HG03521 (cell line): ENCODE measurements around the gene TMEM81.

ENCODE experiments used
- ATAC-seq: cut with Tn5 transposase; IDR thresholded peaks from one replicate; pipeline ENCODE4 v1.9.1; 2021; ENCODE audit warnings: mild to moderate bottlenecking, moderate library complexity; ENCODE audit not compliant: unreplicated experiment

Gene TMEM81, protein sequence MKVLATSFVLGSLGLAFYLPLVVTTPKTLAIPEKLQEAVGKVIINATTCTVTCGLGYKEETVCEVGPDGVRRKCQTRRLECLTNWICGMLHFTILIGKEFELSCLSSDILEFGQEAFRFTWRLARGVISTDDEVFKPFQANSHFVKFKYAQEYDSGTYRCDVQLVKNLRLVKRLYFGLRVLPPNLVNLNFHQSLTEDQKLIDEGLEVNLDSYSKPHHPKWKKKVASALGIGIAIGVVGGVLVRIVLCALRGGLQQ

DNA sequence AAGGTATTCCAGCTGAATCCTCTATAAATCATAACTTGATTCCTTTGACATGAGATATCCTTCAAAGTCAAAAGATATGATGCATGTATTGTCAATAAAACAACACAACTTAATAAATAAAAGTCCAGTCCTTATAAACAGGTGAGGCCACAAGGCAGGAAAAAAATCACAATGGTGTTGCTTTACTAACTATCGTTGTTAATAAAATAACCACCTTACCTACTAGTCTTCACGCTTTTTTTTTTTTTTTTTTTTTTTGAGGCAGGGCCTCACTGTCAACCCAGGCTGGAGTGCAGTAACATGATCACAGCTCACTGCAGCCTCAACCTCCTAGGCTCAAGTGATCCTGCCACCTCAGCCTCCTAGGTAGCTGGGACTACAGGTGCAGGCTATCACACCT lies at the start of gene TMEM81:
Gene TMEM81, minus strand, starts transcription at position 101 of the 400 bp plus-strand sequence. CDS start 140 bp downstream, outside the sequence.
- no peak for ATAC-seq

DNA sequence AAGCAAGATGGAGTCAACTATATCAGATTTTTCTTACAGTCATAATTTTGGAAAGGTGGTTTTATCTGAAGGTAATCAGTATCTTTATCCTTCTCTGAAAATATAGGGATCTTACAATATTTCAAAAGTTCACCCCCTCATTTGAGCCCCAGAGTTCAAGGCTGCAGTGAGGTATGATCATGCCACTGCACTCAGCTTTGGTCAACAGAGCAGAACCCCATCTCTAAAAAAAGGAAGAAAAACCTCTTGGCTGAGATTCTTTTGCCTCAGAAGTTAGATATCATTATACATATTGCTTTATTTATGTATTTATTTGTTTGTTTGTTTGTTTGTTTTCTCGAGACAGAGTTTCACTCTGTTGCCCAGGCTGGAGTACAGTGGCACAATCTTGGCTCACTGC lies 49.0 kb upstream of the TMEM81 start:
- ATAC-seq, result no peak

DNA sequence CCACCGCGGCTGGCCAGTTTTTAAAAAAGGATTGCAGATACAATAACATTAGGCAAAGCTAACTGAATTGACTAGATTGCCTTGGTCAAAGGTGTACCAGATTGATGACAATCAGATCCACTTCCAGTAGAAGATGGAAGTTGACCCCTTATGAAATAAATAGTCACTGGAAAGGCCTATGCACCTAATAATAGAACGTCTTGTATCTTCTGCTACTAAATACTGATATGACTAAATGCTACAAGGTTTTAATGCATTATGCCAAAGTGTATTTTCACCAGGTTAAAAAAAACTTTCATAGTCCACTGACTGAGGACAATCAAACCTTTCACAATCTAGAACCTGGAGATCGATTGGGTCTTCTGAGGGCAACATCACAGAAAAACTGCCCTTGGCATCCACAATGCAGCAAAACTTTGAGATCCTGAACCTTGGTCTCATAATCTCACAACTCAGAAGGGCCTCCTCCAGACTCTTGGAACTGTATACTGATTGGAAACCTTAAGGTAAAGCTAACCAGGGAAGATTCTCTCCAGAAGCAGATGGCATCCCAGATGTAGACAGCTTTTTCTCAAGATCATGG lies 45.3 kb upstream of the TMEM81 start:
- no peak for ATAC-seq

GRCh38 chr1:205128050-205128449 lies 43.8 kb upstream of the TMEM81 start:
- no peak for ATAC-seq

DNA sequence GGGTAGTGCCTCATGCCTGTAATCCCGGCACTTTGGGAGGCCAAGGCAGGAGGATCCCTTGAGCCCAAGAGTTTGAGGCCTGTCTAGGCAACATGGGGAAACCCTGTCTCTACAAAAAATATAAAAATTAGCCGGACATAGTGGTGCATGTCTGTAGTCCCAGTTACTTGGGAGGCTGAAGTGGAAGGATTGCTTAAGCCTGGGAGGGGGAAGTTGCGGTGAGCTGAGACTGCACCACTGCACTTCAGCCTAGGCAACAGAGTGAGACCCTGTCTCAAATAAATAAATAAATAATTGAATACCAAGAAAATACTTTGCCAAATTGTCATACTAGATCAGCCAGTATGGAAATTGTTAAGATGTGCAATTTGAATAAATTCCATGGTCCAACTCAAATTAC lies 43.4 kb upstream of the TMEM81 start:
- no peak for ATAC-seq

GRCh38 chr1:205124726-205125125 lies 40.5 kb upstream of the TMEM81 start:
- no peak for ATAC-seq

GRCh38 chr1:205122489-205122882 lies 38.2 kb upstream of the TMEM81 start:
- ATAC-seq, result no peak

DNA sequence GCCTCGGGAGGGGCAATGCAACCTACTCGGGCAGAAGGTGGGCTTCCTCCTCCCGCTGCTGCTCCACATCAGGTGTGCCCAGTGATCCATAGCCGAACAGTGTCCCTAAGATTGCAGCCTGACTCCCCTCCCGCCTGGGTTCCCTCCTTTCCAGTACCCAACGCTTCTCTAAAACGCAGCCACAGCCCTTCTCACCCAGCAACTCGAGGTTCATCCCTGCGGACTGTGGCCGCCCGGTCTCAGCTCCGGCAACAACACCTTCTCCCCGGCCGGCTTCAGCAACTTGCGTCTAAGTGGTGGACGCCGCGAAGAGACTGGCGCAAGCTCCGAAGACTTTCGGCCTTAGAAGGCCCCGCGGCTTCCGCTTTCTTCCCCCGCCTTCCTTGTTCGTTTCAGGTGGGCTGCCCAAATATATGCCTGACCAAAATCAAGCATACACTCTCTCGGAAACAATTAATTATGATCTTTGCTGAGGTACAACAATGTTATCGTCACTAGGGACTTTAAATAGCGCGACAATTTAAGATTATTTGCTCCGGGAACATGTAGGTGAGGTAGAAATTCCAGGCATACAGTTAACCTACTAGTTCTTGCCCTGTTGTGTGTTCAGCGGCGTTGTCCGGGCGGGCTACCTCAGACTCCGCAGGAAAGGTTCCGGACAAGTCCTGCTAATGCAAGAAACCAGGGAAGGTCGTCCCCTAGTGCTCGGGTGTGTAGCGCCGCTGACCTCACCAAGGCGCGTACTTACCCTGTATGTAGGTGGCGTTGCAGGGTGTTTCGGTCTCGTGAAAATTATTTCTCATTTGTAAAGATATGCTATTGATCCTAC lies 37.6 kb upstream of the TMEM81 start, which contains the start of gene RBBP5:
Gene RBBP5, minus strand, starts transcription at position 319 of the 829 bp plus-strand sequence. Its CDS starts 105 bp downstream, at position 214.
- ATAC-seq, result peak; percentile 94

DNA sequence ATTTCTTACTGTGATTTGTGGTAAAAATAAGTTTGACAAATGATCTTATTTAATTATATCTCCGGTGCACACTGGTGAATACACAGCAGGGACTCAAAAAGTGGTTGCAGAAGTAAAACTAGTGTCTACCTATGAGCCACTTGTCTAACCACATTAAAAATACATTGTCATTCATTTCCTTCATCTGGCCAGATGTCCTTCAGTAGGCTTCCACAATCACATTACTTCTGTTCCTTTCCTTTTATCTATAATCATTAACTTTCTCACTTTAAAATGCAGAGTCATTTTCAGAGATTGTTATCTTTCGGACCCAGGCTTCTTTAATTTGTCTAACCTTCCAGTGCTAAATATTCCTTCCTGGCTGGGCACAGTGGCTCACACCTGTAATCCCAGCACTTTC lies 34.5 kb upstream of the TMEM81 start:
- ATAC-seq, result no peak

DNA sequence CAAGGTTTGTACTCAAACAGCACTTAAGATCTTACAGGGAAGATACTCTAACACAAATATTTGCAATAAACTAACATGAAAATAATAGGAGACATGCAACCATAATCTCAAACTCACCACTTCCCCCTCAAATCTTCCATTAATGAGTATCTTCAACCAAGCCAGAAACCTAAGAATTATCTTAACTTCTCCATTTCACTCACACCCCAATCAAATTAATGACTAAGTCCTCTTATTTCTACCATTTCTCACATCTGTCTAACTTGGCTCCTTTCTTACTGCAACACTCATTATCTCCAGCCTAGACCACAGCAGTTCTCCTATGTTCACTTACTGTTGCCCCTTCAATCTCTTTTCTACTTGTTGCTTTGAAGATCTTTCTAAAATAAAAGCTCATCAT lies 27.1 kb upstream of the TMEM81 start:
- no peak for ATAC-seq

- ATAC-seq, result no peak
Observed at GRCh38 chr1:205109711-205110110, 25.5 kb upstream of the TMEM81 start.

DNA sequence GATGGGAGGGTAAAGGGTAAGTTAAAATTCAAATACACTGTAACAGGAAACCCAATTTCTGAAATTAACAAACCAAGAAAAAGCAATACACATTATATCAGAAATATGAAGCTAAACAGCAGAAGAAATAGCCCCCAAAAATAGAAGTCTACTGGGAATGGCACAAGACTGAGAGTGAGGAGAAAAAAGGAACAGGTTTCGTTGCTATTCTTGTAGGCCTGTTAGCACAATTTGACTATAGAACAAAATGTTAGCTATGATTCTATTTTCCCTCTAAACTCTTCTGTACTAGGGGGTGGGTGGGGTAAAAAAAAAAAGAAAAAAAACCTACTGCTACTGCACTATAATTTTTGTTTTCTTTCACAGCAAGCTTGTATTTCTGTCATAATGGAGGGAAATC lies 25.0 kb upstream of the TMEM81 start:
- ATAC-seq, result no peak

- ATAC-seq, result no peak
Observed at GRCh38 chr1:205108464-205108863, 24.2 kb upstream of the TMEM81 start.

GRCh38 chr1:205107327-205107726 lies 23.1 kb upstream of the TMEM81 start:
- no peak for ATAC-seq

DNA sequence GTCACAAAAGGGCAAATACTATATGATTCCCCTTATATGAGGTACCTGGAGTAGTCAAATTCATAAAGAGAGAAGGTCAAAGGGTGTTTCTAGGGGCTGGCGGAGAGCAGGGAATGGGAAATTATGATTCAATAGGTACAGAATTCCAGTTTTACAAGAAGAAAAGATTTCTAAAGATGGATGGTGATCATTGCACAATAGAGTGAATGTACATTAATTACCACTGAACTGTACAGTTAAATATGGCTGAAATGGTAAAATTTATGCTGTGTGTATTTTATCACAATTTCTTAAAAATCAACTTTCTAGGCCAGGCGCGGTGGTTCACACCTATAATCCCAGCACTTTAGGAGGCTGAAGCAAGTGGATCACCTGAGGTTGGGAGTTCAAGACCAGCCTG lies 18.1 kb upstream of the TMEM81 start:
- no peak for ATAC-seq

GRCh38 chr1:205098242-205098641 lies 14.0 kb upstream of the TMEM81 start:
- no peak for ATAC-seq

DNA sequence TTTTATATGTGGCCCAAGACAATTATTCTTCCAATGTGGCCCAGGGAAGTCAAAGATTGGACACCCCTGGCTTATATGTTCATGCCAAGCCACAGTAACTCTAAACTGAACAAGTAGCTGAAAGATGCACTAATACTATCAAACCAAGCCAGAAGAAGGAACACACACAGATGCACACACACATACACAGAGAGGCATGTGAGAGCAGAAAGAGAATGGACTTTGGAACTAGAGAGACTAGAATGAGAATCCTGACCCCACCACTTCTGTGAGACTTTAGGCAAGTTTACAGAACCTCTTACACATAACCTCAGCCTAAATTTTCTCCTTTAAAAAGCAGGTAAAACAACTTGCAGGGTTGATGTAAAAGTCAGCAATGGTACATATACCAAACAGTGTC lies 11.2 kb upstream of the TMEM81 start:
- no peak for ATAC-seq

- ATAC-seq, result no peak
Observed at GRCh38 chr1:205091043-205091740, 6.9 kb upstream of the TMEM81 start.

GRCh38 chr1:205088341-205088740 lies 4.1 kb upstream of the TMEM81 start:
- no peak for ATAC-seq

- ATAC-seq, result no peak
Observed at GRCh38 chr1:205082431-205082830, 1.8 kb downstream of the TMEM81 start.

DNA sequence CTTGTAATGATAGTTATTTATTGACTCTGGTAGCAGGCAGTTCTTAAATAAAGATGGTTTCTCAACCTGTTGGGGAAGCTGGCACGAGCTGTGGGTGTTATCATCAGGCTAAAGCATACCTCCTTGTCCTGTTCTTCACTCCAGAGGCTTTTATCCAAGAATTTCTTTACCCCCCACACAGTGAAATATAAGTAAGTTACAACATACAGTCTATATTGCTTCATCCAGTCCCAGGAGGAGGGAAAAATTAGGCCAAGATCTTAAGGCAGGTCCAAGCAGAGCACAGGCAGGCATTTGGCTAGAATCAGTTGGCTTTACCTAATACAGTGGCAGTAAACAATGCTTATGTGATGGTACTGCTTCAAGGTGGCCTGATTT lies 6.3 kb downstream of the TMEM81 start:
- ATAC-seq, result no peak
